HuH-7.5 (cell line): ENCODE data around the gene CR1.
A peak's percentile ranks its signal among the peaks of the same experiment; 100 is the strongest.
"Not testable (repeated sequence)": the region's sequence is repeated elsewhere in the genome, so short reads cannot be mapped to it uniquely, and the experiment has no call there.

Source experiments
- DNase-seq: peaks from one replicate; pipeline ENCODE4 v3.0.0; 2011; ENCODE audit warnings: low spot score

CR1 gene

GRCh38 chr1:207503950-207504349 is 8.0 kb downstream of the CR1 start:
- no peak for DNase-seq

- DNase-seq, result no peak
These were observed 8.5 kb downstream of the CR1 start for GRCh38 chr1:207504438-207504837.

- no peak for DNase-seq
These were observed 14.5 kb downstream of the CR1 start for GRCh38 chr1:207510444-207510843.

GRCh38 chr1:207514890-207515289 is 18.9 kb downstream of the CR1 start:
- DNase-seq, result no peak

- no peak for DNase-seq
These were observed 20.8 kb downstream of the CR1 start for GRCh38 chr1:207516729-207517128.

GRCh38 chr1:207518608-207519236 is 22.8 kb downstream of the CR1 start:
- DNase-seq, result no peak

GRCh38 chr1:207519505-207520399 is 23.8 kb downstream of the CR1 start:
- no peak for DNase-seq

- not testable (repeated sequence) for DNase-seq
These were observed 24.7 kb downstream of the CR1 start for GRCh38 chr1:207520400-207521345.

- DNase-seq, result not testable (repeated sequence)
These were observed 29.3 kb downstream of the CR1 start for GRCh38 chr1:207525239-207525638.

- not testable (repeated sequence) for DNase-seq
These were observed 32.4 kb downstream of the CR1 start for GRCh38 chr1:207528401-207528800.

GRCh38 chr1:207536263-207536662 is 40.3 kb downstream of the CR1 start:
- not testable (repeated sequence) for DNase-seq

- DNase-seq, result not testable (repeated sequence)
These were observed 50.9 kb downstream of the CR1 start for GRCh38 chr1:207546677-207547357.

GRCh38 chr1:207554823-207555222 is 58.9 kb downstream of the CR1 start:
- DNase-seq, result not testable (repeated sequence)

- DNase-seq, result no peak
These were observed 69.8 kb downstream of the CR1 start for GRCh38 chr1:207565546-207566468.

GRCh38 chr1:207571926-207572325 is 76.0 kb downstream of the CR1 start:
- not testable (repeated sequence) for DNase-seq

GRCh38 chr1:207573074-207573473 is 77.1 kb downstream of the CR1 start:
- not testable (repeated sequence) for DNase-seq

GRCh38 chr1:207575381-207575780 is 79.4 kb downstream of the CR1 start:
- DNase-seq, result not testable (repeated sequence)

GRCh38 chr1:207578796-207579435 is 83.0 kb downstream of the CR1 start:
- DNase-seq, result no peak

- peak; percentile 8 for DNase-seq
These were observed 83.5 kb downstream of the CR1 start for GRCh38 chr1:207579436-207579799.
